Astrocyte of the cerebellum (primary cell): Measurements from ENCODE around the gene ZNF780A.

Experiments used
- DNase-seq: peaks from one replicate; pipeline ENCODE4 v3.0.0-alpha.2; 2011; ENCODE audit warnings: low read depth
- H3K4me3 ChIP-seq: 2 replicates; pipeline ENCODE4 v1.5.1; 2011; ENCODE audit warnings: mild to moderate bottlenecking, low read depth, low read length, moderate library complexity
- CTCF ChIP-seq: IDR thresholded peaks from 2 replicates; pipeline ENCODE4 v1.5.1; 2012; ENCODE audit warnings: low read length, low read depth, moderate library complexity, mild to moderate bottlenecking; ENCODE audit errors: missing control alignments
- in situ Hi-C: cut with HindIII; loops from 2 replicates; pipeline ENCODE4 v1.10.0; 2017; ENCODE audit warnings: low sequenced_read_pairs

ZNF780A gene

GRCh38 chr19:40088299-40089047, 2.3 kb downstream of the ZNF780A start:
- H3K4me3 ChIP-seq = no peak overlapping the region
- TF ChIP-seq CTCF = no peak
- in situ Hi-C loops = no loop called here

DNA sequence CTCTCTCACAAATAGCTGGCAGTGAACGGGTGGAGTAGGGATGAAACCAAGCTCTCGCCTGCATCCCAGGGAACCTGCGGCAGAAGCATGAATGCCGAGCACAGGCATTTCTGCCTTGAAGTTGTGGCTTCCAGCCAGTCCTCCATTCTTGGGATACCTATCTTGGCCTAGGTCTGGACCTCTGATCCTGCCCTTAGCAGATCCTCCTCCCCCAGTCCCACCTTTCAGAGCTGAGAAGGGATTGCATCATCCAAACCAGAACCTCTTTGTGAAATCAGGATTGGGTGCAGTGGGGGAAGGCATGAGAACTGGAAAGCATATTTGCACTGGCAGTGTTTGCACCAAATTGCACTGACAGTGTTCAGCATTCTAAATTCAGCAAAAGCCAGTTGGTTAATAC, 5.8 kb downstream of the ZNF780A start:
- no peak for DNase-seq
- no peak overlapping the region for H3K4me3 ChIP-seq
- TF ChIP-seq CTCF = no peak
- in situ Hi-C loops = no loop called here

More at GRCh38 chr19:40088299-40089047, 2.3 kb downstream of the ZNF780A start:
- no peak for DNase-seq

DNA sequence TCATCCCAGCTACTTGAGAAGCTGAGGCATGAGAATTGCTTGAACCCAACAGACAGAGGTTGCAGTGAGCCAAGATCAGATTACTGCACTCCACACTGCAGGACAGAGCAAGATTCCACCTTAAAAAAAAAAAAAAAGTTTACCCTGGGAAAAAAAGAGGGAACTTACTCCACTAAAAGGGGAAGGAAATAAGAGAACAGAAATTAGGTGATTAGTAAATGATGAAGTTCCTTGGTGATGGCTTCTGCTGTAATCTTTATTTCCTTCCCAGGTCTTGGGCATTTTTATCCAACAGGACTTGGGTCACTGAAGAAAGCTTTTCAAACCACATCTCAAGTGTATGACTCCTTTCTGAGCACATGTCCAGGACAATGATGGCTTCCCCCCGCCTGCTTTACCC, 9.3 kb downstream of the ZNF780A start:
- no peak for TF ChIP-seq CTCF
- H3K4me3 ChIP-seq = no peak overlapping the region
- DNase-seq = no peak
- in situ Hi-C loops = no loop called here

GRCh38 chr19:40080289-40080688, 10.5 kb downstream of the ZNF780A start:
- in situ Hi-C loops = no loop called here
- no peak overlapping the region for H3K4me3 ChIP-seq
- no peak for TF ChIP-seq CTCF
- DNase-seq = no peak

DNA sequence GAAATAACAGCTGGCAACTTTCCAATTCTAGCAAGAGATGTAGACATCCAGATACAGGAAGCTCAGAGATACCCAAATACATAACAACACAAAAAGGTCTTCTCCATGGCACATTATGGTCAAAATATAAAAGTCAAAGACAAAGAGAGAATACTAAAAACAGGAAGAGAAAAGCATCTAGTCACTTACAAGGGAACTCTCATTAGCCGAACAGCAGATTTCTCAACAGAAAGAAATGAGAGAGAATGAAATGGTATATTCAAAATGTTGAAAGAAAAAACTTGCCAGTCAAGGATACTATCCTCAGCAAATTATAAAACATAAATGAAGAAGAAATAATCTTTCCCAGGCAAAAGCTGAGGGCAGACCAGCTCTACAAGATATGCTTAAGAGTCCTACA, 12.4 kb downstream of the ZNF780A start:
- in situ Hi-C loops = no loop called here
- no peak overlapping the region for H3K4me3 ChIP-seq
- no peak for DNase-seq
- TF ChIP-seq CTCF = no peak

- in situ Hi-C loops = no loop called here
- TF ChIP-seq CTCF = no peak
- no peak for DNase-seq
- H3K4me3 ChIP-seq = no peak overlapping the region
Measured at GRCh38 chr19:40070058-40070457, 20.7 kb downstream of the ZNF780A start.
